Ascending aorta (tissue), 2 donors: ENCODE data around the gene ARL13A. TPM values are rescaled to one million over a fixed set of nuclear protein-coding genes. Genes with fewer than 3 reads are reported as not detected.
"Not testable (repeated sequence)": the region's sequence is repeated elsewhere in the genome, so short reads cannot be mapped to it uniquely, and the experiment has no call there.

Experiments
- DNase-seq, 2 donors: peaks; one replicate each; pipeline ENCODE4 v3.0.0-alpha.2; 2019; ENCODE audit warnings: low spot score in 2 of 2
- H3K27ac ChIP-seq, 2 donors: fragments of 200-600 bp; sonication (generic); one replicate each; pipeline ENCODE4 v1.5.1; 2016 to 2017; ENCODE audit warnings: mild to moderate bottlenecking in 1 of 2
- H3K27me3 ChIP-seq: fragments of 200-600 bp; sonication (generic); one replicate; pipeline ENCODE4 v1.5.1; 2017
- H3K36me3 ChIP-seq, 2 donors: fragments of 200-600 bp; sonication (generic); one replicate each; pipeline ENCODE4 v1.5.1; 2016
- H3K4me1 ChIP-seq, 2 donors: fragments of 200-600 bp; sonication (generic); one replicate each; pipeline ENCODE4 v1.5.1; 2016 to 2017; ENCODE audit warnings: mild to moderate bottlenecking in 1 of 2
- H3K4me3 ChIP-seq, 2 donors: fragments of 200-600 bp; sonication (generic); one replicate each; pipeline ENCODE4 v1.5.1; 2016 to 2017; ENCODE audit warnings: mild to moderate bottlenecking in 1 of 2
- H3K9me3 ChIP-seq, 2 donors: fragments of 200-600 bp; sonication (generic); one replicate each; pipeline ENCODE4 v1.5.1; 2016
- intact Hi-C: fragments of 100-400 bp; cut with DNase I; formaldehyde crosslinking; loops from one replicate; pipeline ENCODE4 v1.15.1; 2023
- total RNA-seq: library from RNA; depleted of rRNA; stranded (reverse); fragments of >200 nt; gene quantifications from one replicate; pipeline ENCODE4 v1.1.0, GENCODE V29; 2016
- TF ChIP-seq, protein P1 (sequence below), 3 experiments: fragments of 200-600 bp in 2 of 3; fragments of 450-650 bp in 1 of 3; sonication (generic) in 2 of 3; IDR thresholded peaks; one replicate each; pipeline ENCODE4 v1.5.1; 2016 to 2019; ENCODE audit warnings: antibody characterized with exemption in 3 of 3, mild to moderate bottlenecking in 1 of 3, moderate library complexity in 1 of 3

The ARL13A gene
- total RNA-seq, 1 donor from 2014 or later: not detected

DNA sequence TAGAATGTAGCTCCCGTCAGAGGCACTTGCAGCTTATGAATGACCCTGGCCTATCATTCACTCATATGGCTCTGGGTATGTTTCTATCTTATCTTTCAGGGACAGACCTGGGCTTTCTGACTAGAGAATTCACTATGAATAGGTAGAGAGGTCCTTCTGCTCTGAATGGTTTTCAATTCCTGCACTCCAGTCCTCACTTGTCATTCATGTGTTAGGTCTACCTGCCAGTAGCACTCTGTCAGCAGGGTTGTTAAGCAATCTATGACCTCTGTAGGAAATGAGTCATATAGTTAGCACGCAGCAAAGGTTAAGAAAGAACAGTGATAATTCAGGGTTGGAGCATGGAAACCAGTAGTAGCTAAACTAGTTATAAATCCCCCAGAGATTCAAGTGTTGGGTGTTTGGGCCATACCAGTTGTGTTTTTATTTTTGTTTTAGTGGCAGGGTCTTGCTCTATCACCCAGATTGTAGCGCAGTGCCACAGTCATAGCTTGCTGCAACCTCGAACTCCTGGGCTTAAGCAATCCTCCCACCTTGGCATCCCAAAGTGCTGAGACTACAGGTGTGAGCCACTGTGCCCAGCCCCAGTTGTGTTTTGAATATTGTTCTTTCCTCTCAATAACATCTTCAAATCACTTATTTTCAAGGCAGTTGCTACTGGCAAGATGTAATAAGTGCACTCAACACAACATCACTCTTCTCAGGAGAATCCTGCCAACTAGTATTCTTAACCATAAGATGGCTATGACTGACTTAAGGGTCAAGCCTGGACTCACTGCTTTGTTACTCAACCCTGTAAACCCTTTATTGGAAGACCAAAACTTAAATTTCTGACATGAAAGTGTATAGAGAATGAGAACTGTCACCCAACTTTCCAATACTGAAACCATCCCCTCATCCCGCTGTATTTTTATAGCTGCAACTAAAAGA is 25.1 kb downstream of the ARL13A start:
- intact Hi-C loops: no loop called here
- Histone ChIP-seq H3K27ac (no peak overlapping the region), H3K4me3 (no peak overlapping the region), H3K4me1 (no peaks in the 10 kb centered on the region), H3K36me3 (no peaks in the 10 kb centered on the region), H3K9me3 (no peaks in the 10 kb centered on the region), H3K27me3 (no peaks in the 10 kb centered on the region)
- TF ChIP-seq, protein P1, sequence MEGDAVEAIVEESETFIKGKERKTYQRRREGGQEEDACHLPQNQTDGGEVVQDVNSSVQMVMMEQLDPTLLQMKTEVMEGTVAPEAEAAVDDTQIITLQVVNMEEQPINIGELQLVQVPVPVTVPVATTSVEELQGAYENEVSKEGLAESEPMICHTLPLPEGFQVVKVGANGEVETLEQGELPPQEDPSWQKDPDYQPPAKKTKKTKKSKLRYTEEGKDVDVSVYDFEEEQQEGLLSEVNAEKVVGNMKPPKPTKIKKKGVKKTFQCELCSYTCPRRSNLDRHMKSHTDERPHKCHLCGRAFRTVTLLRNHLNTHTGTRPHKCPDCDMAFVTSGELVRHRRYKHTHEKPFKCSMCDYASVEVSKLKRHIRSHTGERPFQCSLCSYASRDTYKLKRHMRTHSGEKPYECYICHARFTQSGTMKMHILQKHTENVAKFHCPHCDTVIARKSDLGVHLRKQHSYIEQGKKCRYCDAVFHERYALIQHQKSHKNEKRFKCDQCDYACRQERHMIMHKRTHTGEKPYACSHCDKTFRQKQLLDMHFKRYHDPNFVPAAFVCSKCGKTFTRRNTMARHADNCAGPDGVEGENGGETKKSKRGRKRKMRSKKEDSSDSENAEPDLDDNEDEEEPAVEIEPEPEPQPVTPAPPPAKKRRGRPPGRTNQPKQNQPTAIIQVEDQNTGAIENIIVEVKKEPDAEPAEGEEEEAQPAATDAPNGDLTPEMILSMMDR (IDR thresholded peaks at IDR 0.05): no peak
- no peak for DNase-seq

DNA sequence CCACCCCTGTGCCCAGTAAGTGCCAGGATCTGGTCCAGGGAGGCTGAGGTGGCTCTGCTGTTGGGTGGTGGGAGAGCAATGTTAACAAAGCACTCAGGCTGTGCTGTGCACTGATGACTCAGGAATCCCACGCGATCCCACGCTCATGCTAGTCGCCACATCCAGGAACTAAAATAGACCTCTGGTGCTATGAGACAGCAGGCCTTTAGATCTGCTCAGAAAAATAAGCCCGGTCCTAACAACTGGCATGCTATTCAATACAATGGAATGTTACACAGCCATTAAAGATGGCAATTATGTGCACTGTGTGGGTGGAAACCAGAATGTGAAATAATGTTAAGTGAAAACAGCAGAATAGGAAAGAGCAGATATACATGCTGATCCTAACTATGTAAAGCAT is 26.0 kb downstream of the ARL13A start:
- TF ChIP-seq, protein P1 (IDR thresholded peaks at IDR 0.05): no peak
- H3K36me3 ChIP-seq: no peaks in the 10 kb centered on the region
- no peaks in the 10 kb centered on the region for H3K27me3 ChIP-seq
- H3K27ac ChIP-seq: no peak overlapping the region
- no peak overlapping the region for H3K4me3 ChIP-seq
- DNase-seq: no peak
- no peaks in the 10 kb centered on the region for H3K9me3 ChIP-seq
- intact Hi-C loops: no loop called here
- no peaks in the 10 kb centered on the region for H3K4me1 ChIP-seq

DNA sequence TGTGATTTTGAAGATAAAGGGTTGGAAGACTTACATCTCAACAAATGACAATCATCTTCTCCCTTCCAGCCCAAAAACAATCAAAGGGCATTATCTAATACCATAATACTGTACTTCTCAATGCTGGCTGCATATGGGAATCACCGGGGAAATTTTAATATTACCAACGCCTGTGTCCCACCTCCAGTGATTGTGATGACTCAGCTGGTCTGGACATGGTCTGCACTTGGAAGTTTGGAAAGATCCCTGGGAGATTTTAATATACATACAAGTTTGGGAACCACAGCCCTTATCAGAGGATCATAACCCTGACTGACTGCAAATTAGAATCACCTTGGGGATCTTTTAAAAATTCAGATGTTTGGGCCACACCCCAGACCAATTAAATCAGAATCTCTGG is 29.9 kb downstream of the ARL13A start:
- Histone ChIP-seq H3K9me3 (no peaks in the 10 kb centered on the region), H3K27me3 (no peaks in the 10 kb centered on the region), H3K4me1 (no peaks in the 10 kb centered on the region), H3K27ac (no peak overlapping the region), H3K4me3 (no peak overlapping the region), H3K36me3 (no peaks in the 10 kb centered on the region)
- TF ChIP-seq, protein P1 (IDR thresholded peaks at IDR 0.05): no peak
- no peak for DNase-seq
- intact Hi-C loops: no loop called here

DNA sequence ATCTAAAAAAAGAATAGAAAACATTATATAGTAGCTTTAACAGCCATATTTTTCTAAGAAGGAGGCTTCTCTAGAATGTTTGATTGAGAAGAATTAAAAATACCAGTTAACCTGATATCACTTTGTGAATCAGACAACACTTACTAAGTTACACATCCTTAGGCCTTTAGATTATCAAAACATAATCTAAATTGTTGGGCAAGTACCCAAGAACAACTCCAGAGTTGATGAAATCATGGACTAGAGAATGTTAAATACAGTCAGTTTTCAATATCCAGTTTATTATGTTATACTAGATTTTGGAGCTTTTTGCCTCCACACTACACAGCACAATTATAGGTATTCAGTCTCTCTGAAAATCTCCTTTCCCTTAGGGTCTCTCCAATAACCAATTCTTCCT is 39.6 kb downstream of the ARL13A start:
- no peak for DNase-seq
- no peaks in the 10 kb centered on the region for H3K9me3 ChIP-seq
- intact Hi-C loops: no loop called here
- peaks cover under 1 to 22% of the 10 kb centered on the region in 2 donors for H3K36me3 ChIP-seq
- no peaks in the 10 kb centered on the region for H3K4me1 ChIP-seq
- no peak overlapping the region for H3K27ac ChIP-seq
- H3K27me3 ChIP-seq: no peaks in the 10 kb centered on the region
- TF ChIP-seq, protein P1 (IDR thresholded peaks at IDR 0.05): no peak
- H3K4me3 ChIP-seq: no peak overlapping the region

DNA sequence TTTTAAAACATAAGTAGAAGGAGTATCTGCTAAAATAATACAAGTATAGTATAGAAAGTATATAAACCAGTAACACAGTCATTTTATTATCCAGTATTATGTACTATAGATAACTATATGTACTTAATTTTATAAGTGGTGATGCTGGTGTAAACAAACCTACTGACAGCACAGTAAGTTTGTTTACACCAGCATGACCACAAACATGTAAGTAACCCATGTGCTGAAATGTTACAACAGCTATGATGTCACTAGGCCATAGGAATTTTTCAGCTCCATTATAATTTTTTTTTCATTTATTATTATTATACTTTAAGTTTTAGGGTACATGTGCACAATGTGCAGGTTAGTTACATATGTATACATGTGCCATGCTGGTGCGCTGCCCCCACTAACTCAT is 42.5 kb downstream of the ARL13A start:
- H3K27ac ChIP-seq, H3K4me1 ChIP-seq, H3K27me3 ChIP-seq, intact Hi-C loops, H3K4me3 ChIP-seq, DNase-seq, H3K9me3 ChIP-seq: not testable (repeated sequence)
- H3K36me3 ChIP-seq: peaks cover 4 to 30% of the 10 kb centered on the region in 2 donors

DNA sequence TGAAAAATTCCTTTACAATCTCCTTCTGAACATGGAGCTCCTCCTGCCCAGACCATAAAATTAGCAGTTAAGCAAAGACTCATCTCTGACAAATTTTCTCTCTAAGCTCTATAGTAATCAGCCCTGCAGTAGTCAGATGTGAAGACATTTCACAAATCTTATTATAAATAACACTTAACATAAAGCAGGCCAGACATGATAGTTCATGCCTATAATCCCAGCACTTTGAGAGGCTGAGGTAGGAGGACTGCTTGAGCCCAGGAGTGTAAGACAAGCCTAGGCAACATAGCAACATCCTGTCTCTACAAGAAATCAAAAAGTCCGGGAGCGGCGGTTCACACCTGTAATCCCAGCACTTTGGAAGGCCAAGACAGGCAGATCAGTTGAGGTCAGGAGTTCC is 52.5 kb downstream of the ARL13A start:
- Histone ChIP-seq H3K9me3 (no peaks in the 10 kb centered on the region), H3K27me3 (no peaks in the 10 kb centered on the region), H3K4me3 (no peak overlapping the region), H3K36me3 (peaks cover 15 to 29% of the 10 kb centered on the region in 2 donors), H3K4me1 (no peaks in the 10 kb centered on the region), H3K27ac (no peak overlapping the region)
- intact Hi-C loops: no loop called here
- TF ChIP-seq, protein P1 (IDR thresholded peaks at IDR 0.05): no peak
- peak in 1 of 2 donors; percentile 40 for DNase-seq
